Epidermal melanocyte (primary cell): ENCODE measurements around the gene KRTAP2-1.
"Not testable (repeated sequence)": the region's sequence is repeated elsewhere in the genome, so short reads cannot be mapped to it uniquely, and the experiment has no call there.

Source experiments
- DNase-seq: peaks from one replicate; pipeline ENCODE4 v3.0.0; 2011; ENCODE audit warnings: low spot score; ENCODE audit not compliant: insufficient read length

KRTAP2-1 gene

DNA sequence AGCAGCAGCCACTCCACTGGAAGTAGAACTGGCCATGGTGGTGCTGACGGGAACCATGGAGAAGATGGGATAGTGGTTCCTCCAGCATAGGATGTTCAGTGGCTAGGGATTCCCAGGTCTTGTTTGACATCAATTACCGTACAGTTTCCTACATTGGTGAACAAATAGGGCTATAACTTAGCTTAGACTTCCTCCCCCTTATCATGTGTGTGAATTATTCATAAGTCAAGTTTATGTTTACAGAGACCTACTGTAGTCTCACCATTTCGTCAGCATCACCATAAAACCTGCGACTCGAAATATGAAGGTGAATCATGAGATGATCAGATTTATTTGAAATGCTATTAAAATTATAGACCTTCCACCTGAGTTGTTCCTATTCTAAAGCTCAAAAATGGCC is 11.6 kb upstream of the KRTAP2-1 start:
- DNase-seq = no peak

DNA sequence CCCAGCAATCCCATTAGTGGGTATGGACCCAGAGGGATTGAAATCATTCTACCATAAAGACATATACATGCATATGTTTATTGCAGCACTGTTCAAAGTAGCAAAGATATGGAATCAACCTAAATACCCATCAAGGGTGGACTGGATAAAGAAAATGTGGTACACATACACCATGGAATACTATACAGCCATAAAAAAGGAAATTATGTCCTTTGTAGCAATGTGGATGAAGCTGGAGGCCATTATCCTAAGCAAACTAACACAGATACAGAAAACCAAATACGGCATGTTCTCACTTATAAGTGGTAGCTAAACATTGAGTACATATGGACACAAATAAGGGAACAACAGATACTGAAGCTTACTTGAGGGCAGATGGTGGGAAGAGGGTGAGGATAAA is 10.4 kb upstream of the KRTAP2-1 start:
- no peak for DNase-seq

DNA sequence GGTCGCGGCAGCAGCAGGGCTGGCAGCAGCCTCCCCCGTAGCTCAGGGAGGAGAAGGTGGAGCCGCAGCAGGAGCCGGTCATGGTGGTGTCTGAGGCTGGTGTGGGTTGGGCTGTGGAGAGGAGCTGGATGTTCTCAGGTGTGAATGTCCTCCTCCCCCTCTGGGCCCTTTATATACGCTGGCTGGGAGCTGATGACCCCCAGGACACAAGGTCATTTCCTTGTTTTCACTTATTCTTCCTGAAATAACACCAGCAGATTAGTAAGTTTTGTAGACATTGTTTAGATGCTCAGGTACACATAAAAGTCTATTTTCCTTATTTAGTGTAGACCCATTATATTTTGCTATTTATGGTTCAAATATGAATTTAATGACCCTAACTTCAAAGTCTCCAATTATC is 8.0 kb upstream of the KRTAP2-1 start, which contains the start of gene KRTAP2-2:
KRTAP2-2 (minus strand) TSS at position 101 of the 400 bp plus-strand sequence; CDS start at position 82, 19 bp downstream.
- DNase-seq = not testable (repeated sequence)

DNA sequence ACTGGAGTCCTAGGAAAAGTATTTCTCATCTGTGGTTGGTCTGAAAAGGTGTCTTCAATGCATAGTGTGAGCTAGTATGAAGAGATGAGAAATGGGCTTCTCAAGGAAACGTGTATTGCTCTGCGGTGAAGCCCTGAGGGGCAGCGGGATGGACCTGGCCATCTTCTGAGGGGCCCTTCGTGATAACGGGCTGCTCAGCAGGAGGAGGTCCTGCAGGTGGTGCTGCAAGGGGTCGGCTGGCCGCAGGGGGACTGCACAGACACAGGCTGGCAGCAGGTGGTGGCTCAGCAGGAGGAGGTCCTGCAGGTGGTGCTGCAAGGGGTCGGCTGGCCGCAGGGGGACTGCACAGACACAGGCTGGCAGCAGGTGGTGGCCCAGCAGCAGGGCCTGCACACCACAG is 7.4 kb upstream of the KRTAP2-1 start:
- not testable (repeated sequence) for DNase-seq

DNA sequence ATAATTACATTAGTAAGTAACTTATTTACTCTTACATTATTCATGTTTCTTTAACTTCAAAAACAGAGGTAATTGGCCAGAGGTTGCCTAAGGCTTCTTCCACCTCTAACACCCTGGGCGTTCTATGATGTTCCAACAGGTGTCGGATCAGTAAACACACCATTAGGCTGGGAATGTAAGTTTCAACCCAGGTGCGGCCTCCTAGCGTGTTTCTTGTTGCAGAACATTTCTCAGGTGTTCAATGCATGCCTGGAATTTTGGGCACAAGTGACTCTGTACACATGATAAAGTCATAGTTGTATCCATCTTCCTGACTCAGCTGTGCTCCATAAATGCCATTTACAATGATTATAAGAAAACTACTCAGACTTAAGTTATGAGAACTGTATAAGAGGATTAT is 6.9 kb upstream of the KRTAP2-1 start:
- no peak for DNase-seq

DNA sequence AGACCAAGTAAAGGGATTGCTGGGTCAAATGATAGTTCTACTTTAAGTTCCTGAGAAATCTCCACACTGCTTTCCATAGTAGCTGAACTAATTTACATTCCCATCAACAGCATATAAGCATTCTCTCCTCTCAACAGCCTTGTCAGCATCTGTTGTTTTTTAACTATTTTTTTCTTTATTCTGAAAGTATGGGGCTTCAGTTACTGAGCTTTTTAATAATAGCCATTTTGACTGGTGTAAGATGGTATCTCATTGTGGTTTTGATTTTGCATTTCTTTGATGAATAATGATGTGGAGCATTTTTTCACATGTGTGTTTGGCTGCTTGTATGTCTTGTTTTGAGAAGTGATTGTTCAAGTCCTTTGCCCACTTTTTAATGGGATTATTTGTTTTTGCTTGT is 5.5 kb upstream of the KRTAP2-1 start:
- no peak for DNase-seq

DNA sequence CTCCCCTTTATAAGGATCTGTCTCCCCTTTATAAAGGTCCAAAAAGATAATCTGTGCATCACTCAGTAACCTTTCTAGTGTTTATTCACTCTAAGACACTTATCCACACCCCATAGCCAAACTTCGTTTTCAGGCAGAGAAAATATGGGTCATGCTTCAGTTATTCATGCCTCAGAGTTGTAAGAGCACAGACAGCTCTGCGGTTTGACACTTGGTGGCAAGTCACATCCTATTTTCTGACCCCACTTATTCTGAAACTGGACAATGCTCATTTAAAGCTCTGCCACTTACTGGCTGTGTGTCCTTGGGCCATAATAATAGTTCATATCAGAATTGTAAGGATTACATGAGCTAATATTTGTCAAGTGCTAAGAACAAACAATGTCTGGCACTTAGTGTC is 2.0 kb upstream of the KRTAP2-1 start:
- DNase-seq = no peak

DNA sequence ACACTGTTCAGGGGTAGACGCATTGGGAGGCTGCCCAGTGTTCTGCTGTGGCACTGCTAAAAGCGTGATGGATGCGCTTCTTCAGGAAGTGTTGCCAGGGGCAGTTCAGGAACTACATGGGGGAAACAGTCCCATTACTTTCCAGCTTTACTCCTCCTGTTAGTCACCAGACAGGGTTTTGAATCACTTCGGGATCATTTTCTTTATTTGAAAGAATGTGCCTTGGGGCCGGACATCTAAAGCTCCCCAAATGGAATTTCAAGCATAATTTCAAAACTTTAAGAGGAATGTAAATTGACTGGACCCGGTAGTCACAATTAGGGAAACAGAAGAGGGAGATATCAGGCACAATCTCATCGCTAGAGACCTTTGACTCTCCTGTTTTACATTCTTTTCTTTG is 1.3 kb upstream of the KRTAP2-1 start:
- peak; percentile 37 for DNase-seq

DNA sequence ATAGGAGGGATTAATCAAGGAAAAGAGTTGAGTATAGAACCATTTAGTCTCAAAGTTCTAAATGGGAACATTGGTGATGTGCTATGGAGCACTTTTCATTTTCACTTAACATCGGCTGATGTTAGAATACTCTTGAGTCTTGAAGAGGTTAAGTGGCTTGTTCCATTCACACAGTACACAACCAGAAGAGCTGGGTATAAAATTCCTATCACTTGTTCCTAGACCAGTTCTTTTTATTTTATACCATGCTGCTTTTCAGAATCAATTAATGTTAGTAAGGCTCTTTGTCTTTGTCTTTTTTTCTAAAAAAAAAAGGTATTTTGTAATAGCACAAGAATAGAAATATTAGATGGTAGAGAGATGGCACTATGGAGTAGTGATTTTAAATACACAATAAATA is 4.2 kb downstream of the KRTAP2-1 start:
- no peak for DNase-seq

DNA sequence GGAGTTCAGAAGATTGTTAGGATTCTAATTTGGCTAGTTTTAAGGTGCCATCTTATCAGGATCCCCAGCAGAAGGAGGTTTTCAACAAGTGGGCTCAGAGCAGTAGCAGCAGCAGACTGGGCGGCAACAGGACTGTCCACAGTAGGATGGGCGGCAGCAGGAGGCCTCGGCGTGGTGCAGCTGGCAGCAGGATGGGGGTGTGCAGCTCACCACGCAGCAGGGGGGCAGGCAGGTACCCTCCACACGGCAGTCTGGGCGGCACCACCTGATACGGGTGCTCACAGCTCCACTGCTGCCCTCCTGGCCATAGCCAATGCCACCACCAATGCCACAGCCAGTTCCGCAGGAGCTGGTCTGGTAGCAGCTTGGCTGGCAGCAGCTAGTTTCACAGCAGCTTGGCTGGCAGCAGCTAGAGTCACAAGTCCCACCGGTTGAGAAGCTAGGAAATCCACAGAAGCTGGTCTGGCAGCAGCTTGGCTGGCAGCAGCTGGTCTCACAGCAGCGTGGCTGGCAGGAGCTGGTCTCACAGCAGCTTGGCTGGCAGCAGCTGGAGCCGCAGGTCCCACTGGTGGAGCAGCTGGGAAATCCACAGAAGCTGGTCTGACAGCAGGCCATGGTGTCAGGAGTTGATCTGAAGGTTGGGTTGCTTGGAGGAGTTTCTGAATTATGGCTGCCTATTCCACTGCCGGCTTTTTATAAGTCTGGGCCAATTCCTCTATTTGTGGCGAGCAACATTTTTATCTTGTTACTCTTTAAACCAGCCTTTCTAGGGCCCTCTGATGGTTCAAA is 6.1 kb downstream of the KRTAP2-1 start, which contains the start of gene KRTAP1-1:
KRTAP1-1 (minus strand) TSS at position 668 of the 789 bp plus-strand sequence; CDS start at position 615, 53 bp downstream.
- not testable (repeated sequence) for DNase-seq

DNA sequence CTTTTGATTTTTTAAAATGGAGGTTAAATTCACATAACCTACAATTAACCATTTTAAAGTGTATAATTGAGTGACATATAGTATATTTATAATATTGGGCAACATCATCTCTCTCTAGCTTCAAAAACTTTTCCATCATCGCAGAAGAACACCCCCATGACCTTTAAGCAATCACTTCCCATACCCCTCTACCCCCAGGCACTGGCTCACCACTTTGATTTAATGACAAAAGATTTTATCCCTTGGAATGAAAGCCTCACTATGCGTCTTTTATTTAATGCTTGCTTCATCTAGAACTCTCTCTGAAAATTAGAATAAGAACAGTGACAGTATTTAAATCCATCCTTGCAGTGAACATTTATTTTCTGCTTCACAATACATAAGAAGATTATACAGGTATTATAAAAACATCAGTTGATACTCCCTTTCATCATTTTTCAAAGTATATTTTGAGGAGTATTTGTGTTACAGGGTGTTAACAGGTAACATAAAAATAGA is 9.2 kb downstream of the KRTAP2-1 start:
- DNase-seq = no peak

DNA sequence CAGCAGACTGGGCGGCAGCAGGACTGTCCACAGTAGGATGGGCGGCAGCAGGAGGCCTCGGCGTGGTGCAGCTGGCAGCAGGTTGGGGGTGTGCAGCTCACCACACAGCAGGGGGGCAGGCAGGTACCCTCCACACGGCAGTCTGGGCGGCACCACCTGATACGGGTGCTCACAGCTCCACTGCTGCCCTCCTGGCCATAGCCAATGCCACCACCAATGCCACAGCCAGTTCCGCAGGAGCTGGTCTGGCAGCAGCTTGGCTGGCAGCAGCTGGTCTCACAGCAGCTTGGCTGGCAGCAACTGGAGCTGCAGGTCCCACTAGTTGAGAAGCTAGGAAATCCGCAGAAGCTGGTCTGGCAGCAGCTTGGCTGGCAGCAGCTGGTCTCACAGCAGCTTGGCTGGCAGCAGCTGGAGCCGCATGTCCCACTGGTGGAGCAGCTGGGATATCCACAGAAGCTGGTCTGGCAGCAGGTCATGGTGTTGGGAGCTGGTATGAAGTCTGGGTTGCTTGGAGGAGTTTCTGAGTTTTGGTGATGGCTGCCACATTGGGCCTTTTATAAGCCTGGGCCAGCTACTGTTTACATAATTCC is 12.7 kb downstream of the KRTAP2-1 start, which contains the start of gene KRTAP1-3:
KRTAP1-3 (minus strand) TSS at position 529 of the 590 bp plus-strand sequence; CDS start at position 476, 53 bp downstream.
- not testable (repeated sequence) for DNase-seq

DNA sequence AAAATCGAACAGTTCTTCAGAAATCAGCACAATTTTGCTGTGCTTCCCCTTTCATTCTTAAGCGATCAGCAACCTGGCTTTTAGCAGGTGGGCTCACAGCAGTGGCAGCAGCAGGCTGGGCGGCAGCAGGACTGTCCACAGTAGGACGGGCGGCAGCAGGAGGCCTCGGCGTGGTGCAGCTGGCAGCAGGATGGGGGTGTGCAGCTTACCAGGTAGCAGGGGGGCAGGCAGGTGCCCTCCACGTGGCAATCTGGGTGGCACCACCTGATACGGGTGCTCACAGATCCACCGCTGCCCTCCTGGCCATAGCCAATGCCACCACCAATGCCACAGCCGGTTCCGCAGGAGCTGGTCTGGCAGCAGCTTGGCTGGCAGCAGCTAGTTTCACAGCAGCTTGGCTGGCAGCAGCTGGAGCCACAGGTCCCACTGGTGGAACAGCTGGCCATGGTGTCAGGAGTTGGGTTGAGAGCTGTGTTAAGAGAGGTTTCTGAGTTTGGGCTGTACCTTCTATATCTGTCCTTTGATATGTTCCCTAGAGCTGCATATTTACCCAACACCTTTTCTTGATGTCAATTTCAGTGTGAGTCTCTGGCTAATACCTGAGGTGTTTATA is 17.4 kb downstream of the KRTAP2-1 start, which contains the start of gene KRTAP1-4:
KRTAP1-4 (minus strand) TSS at position 563 of the 613 bp plus-strand sequence; CDS start at position 446, 117 bp downstream.
- no peak for DNase-seq

DNA sequence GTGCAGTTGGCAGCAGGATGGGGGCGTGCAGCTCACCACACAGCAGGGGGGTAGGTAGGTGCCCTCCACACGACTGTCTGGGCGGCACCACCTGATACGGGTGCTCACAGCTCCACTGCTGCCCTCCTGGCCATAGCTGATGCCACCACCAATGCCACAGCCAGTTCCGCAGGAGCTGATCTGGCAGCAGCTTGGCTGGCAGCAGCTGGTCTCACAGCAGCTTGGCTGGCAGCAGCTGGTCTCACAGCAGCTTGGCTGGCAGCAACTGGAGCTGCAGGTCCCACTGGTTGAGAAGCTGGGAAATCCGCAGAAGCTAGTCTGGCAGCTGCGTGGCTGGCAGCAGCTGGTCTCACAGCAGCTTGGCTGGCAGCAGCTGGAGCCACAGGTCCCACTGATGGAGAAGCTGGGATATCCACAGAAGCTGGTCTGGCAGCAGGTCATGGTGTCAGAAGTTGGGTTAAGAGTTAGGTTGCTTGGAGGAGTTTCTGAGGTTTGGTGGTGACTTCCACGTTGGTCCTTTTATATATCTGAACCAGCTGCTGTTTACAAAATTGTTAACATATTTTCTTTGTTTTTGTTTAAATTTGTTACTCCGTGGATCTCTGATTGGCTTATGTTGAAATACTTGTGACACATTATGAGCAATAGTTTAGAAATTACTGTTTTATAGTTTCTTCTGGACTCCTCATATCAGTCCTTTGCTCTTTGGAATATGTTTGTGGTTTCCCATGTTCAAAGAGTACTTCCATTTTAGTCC is 20.2 kb downstream of the KRTAP2-1 start, which contains the start of gene KRTAP1-5:
KRTAP1-5 (minus strand) TSS at position 494 of the 757 bp plus-strand sequence; CDS start at position 441, 53 bp downstream.
- no peak for DNase-seq

DNA sequence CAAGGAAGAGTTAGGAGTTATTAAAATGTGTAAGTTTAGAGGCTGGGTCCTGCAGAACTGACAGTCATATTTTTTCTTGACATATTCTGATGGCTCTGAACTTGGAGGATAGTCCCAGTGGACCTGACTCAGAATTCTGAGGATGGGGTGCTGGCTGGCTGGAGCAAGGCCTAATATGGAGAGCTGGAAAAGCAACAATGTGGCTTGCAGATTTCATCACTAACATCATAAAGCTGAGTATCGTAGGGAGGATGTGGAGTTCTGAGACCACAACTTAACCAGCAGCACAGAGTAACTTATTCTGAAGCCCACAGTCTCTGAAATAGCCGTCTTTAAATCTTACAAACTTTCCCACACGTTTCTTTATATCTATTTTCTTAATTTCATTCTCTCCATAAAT is 22.4 kb downstream of the KRTAP2-1 start:
- no peak for DNase-seq

DNA sequence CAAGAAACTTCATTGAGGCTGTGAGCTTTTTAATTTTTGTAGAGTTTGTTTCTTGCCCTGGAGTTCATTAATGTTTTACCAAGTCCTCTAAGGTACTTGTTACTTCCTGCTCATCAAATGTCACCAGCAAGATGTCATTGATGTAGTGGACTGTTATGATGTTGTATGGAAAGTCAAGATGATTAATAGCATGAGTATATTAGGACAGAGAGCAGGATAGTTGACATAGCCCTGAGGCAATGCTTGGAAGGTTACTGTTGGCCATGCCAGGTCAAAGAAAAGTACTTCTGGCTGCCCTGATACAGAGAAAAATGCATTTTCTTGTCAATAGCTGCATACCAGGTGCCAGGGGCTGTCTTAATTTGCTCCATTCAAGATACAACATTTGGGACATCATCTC is 26.8 kb downstream of the KRTAP2-1 start:
- DNase-seq = no peak

DNA sequence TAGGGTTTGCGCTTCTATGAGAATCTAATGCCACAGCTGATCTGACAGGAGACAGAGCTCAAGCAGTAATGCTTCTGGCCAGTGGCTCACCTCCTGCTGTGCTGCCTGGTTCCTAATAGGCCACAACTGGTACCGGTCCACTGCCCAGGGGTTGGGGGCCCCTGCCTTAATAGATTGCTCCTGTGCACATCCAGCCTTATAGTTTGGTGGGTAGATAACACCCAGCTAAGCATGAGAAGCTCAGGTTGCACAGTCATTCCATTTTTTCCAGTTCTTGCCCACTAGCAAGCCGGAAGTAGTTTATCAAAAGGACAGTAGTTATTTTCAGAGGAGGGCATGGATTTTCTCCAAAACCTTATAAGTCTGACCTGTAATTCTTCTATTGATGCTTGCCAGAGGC is 27.7 kb downstream of the KRTAP2-1 start:
- DNase-seq = no peak

DNA sequence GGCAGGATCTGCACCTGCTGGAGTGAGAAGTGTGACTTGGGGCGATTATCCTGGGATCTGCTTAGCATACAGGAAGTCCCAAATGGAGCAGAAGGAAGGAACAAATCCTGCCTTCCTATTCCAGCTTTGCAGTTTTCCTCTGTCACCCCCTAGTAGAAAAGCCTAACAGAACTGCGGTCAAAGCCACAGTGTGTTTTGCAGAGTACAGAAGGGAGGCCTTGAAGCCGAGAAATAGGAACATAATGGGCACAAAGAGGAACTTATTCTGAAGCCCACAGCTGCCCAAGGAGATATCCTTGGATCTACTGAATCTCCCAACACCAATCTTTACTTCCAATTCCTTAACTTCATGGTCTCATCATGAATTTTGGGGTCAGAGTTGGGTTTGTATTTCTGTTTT is 28.6 kb downstream of the KRTAP2-1 start:
- no peak for DNase-seq

DNA sequence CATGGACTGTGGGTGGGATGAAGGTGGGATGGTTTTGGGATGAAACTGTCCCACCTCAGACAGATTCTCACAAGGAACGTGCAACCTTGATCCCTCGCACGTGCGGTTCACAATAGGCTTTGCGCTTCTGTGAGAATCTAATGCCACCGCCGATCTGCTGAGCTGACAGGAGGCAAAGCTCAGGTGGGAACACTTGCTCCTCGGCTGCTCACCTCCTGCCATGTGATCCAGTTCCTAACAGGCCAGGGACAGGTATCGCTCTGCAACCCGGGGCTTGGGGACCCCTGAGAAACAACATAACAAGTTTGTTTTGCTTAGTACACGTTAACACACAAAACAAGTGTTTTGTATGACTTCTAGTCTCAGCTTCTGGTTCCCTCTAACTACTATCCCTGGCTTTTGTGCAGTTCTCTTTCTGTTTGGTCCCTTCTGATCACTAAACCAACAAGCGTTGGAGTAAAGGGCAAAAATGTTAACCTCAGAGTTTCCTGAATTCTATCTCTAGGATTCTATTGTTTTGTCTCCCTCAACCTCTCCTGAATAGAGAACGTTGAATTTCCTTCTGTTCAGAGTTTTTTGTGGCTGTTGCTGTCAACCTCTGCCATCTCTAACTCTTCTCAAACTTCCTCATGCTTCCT is 30.4 kb downstream of the KRTAP2-1 start:
- no peak for DNase-seq

DNA sequence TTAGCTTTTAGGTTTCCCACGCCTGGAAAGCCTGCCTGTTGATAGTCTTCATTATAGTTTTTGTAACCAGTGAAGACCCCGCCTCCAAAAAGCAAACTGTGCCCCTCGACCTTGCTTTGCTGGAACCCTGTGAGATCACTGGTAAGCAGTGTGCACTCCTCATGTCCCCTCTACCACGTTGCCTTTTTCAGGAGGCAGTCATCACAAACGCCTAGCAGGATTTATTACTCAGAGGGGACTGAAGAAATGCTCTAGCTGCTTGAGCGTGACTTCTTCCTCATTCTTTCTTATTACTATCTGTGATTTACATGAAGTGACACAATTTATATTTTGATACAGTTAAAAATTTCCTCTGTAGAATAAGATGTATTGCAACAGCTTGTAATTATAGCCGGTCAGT is 31.7 kb downstream of the KRTAP2-1 start:
- DNase-seq = no peak

DNA sequence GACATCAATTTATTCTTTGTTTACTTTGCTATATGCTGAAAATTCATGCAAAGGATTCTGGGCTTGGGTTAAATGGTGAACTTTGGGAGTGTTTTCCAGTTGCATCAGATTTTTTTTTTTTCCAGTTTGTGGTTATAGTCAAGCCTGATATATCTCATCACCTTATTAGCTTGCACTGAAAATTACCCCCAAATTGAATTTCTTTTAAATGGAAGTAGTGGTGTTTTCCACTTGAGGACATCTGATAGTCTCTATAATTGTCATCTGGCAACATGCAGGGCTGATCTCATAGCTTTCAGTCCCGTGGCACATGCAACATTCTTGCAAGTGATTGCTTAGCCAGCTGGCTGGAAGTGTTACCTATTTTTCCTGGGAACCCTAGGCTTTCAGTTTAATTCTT is 33.5 kb downstream of the KRTAP2-1 start:
- no peak for DNase-seq
